GM23248 (cell line): Measurements from ENCODE around the gene TKT.

Experiments used
- EZH2 ChIP-seq: fragments of 200-600 bp; sonication (generic); IDR thresholded peaks from 2 replicates; pipeline ENCODE4 v1.6.1; 2018; ENCODE audit warnings: antibody characterized with exemption, mild to moderate bottlenecking; ENCODE audit not compliant: insufficient read depth, poor library complexity, severe bottlenecking
- EZH2phosphoT487 ChIP-seq: fragments of 200-600 bp; sonication (generic); IDR thresholded peaks from 2 replicates; pipeline ENCODE4 v1.6.1; 2018; ENCODE audit warnings: antibody characterized with exemption, moderate library complexity, mild to moderate bottlenecking, low read depth; ENCODE audit not compliant: insufficient read depth

DNA sequence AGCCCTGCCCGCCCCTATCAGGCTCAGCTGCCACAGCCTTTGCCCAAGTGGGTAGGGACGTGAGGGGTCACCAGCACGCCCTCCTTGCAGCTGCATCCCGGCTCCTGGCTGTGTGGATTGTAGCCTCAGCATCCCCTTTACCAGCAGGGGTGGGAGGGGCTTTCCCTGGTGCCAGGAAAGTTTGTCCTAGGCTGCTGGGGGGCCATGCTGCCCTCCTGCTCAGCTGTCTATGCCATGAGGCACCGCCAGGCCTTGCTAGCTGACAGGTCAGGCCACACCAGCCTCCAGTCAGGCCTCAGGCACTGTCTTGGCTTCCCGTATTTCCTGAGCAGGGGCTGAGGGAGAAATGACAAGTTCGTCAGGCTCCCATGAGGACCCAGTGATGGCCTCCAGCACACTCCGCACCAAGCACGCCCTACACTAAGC is 32.3 kb downstream of the TKT start:
- TF ChIP-seq EZH2 (no peak), EZH2phosphoT487 (no peak)
